DMS153 (cell line): ENCODE data around the gene CAMK2D.
A peak's percentile ranks its signal among the peaks of the same experiment; 100 is the strongest.
"Not testable (repeated sequence)": the region's sequence is repeated elsewhere in the genome, so short reads cannot be mapped to it uniquely, and the experiment has no call there.

Experiments
- DNase-seq: peaks from one replicate; lab custom pipeline; 2025; lab: John Stamatoyannopoulos, UW

The CAMK2D gene

DNA sequence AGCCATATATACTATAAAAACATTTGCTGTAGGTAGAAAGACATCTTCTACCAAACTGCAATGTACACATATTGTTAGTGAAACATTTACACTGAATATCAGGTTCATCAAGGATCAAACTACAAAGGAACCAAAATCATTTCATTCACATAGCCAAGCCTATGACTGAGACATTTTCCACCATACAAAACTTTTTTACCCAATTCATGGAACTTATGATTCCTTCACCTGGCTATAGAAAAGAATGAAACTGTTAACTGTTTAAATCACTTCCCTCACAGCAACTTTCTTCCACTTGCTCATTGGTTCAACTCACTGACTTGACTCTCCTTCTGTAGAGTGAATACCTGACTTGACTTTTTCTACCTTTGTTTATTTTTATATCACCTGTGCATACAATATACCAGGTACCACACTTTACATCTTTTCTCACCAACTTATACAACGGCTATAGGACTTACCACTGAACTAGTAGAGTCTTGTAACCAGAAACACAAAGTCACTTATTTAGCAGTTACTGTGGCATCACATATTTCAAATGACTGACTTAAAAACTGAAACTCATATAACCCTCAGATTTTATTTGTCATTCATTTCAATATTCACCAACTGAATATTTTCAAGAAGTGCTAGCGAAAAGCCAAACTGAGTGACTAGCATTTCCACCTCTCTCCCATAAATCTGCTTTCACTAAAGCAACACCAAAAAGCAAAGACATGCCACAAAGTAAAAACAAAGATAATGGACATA is 30.9 kb downstream of the CAMK2D start:
- no peak for DNase-seq

GRCh38 chr4:113727802-113728201 is 33.7 kb downstream of the CAMK2D start:
- DNase-seq = no peak

- DNase-seq = no peak
Observed at GRCh38 chr4:113725963-113726362, 35.6 kb downstream of the CAMK2D start.

DNA sequence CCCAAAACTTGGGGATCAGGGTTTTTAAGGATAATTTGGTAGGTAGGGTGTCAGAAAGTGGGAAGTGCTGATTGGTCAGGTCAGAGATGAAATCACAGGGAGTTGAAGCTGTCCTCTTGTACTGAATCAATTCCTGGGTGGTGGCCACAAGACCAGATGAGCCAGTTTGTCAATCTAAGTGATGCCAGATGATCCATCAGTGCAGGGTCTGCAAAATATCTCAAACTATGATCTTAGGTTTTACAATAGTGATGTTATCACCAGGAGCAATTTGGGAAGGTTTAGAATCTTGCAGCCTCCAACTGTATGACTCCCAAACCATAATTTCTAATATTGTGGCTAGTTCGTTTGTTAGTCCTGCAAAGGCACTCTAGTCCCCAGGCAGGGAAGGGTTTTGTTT is 43.3 kb downstream of the CAMK2D start:
- no peak for DNase-seq

DNA sequence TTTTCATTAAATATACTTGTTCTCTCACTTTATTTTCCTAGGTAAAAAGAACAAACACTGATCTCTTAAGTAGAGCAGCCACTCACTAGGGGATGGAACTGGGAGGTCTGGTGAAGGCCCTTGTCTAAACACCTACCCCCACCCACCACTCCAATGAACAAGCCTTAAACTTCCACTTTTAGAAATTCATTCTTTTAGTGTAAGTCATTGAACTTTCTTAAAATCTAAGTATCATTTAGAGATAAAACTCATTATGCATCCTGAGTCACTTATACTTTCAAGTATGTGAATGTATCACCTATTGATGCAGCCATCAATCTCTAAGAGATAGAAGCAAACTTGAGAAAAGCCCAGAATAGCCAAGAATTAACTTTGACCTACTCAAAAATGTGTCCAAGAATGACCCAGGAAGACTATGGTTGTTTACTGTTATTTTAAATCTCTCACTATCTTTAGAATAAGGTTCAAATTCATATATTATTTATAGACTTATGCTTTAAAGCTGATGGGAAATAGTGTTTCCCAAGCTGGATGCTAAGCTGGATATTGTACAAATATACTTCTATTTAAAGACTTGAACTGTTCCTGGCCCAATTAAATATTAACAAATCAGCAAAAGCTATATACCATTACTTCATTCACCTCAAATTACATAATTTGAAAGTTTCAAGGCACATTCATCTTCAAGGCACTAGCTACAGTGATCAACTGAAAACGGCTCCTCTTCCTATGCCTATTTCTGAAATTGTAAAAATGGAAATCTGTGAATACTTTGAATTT is 49.5 kb downstream of the CAMK2D start:
- DNase-seq = no peak

GRCh38 chr4:113708250-113708649 is 53.3 kb downstream of the CAMK2D start:
- no peak for DNase-seq

GRCh38 chr4:113707048-113707447 is 54.5 kb downstream of the CAMK2D start:
- DNase-seq = no peak

GRCh38 chr4:113705097-113705496 is 56.4 kb downstream of the CAMK2D start:
- DNase-seq = not testable (repeated sequence)

GRCh38 chr4:113702596-113702995 is 58.9 kb downstream of the CAMK2D start:
- DNase-seq = not testable (repeated sequence)

- DNase-seq = no peak
Observed at GRCh38 chr4:113701169-113701568, 60.4 kb downstream of the CAMK2D start.

DNA sequence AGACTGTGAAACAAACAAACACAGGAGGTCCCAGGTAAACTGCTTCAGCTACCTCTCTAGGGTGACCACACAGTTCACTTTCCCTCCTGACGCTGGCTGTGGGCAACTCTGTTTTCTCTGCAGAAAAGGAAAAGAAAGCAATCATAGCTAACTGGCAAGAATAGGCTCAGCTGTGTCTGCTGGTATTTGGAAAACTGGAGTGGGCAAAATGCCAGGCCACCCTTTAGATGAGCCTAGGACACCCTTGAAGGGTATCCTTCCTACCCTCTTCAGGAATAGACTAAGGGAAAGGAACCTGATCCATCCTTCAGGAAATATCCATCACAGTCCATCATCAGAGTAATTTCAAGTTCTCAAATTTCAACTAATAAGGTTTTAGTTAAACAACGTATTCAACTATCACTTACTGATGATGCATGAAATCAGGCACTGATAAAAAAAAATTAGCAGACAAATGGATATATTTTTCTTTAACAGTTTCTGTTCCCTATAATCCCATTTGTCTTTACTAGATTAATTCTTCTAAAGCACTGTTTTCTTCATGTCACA is 60.9 kb downstream of the CAMK2D start:
- no peak for DNase-seq

- DNase-seq = no peak
Observed at GRCh38 chr4:113699772-113700171, 61.8 kb downstream of the CAMK2D start.

- no peak for DNase-seq
Observed at GRCh38 chr4:113697429-113697828, 64.1 kb downstream of the CAMK2D start.

- no peak for DNase-seq
Observed at GRCh38 chr4:113695328-113696169, 66.0 kb downstream of the CAMK2D start.

DNA sequence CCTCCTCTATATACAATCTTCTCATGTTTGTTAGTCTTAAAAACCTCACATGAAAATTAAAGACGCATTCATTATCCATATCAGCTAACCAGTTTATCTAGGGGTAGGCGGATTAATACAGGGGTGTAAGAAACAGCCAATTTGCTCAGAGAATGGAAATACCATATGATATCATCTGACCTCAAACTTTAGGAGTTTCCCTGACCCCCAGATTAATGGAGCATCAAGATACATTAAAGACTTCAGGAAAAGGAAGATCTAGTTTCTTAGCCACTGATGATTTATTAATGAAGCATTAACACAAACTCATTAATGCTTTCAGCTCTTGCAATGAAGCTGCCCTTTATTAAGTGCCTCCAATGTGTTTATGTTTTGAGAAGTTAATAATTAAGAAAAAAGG is 67.5 kb downstream of the CAMK2D start:
- DNase-seq = no peak

- no peak for DNase-seq
Observed at GRCh38 chr4:113692809-113693411, 68.6 kb downstream of the CAMK2D start.

DNA sequence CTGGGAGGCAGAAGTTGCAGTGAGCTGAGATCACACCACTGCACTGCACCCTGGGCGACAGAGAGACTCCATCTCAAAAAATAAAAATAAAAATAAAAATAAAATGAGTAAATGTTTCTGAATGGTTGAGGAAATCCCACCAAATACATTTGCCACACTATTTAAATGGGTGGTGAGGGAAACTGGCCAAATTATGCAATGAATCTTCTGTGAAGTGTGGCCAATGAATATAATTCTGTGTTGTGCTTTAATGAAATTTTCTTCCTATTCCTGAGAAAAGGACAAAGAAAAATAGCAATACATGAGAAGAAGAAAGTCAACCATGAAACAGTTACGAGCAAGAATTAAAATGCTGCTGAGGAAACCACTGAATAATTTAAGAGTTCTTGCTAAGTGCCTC is 69.9 kb downstream of the CAMK2D start:
- DNase-seq = no peak

DNA sequence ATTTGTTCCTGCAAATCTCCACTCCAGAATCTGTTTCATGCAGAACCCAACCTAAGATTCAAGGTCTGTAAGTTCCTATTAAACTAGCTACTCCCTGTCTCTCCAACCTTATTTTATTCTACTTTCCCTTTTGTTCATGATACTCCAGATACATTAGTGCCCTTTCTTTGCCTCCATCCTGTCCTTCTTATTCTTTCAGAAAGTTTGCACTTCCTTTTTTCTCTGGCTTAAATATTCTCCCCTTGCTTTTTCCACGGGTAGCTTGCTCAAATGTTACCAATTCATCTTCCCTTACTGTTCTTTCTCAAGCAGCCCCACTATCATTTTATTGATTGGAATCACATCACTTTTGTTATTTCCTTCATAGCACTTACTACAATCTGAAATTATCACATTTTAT is 72.1 kb downstream of the CAMK2D start:
- no peak for DNase-seq

DNA sequence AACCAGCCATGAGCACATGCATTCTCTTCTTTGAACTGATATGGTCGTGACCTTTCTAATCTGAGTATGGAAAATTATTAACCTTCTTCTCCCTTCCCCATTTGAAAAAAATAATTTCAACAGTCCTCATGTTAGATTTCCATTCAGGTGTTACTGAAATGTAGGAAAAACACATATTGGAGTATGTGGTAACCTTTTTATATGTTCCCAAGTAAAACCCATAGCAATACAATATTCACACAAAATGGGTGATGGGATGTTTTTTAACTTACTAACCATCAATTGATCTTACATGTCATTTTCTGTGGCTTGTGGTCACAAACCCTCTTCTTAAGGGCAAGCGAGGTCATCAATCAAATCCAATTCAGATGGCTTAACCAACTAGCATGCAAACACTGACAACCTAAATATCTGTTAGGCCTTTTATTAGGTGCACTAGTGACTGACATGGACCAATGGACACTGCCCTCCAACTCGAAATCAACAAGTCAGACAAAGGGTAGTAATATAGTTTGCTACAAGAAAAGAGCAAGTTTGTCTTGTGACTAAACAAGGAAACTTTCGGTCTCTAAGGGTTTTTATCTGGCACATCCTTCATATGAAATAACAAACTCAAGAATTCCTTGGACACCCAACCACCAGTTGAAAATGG is 74.3 kb downstream of the CAMK2D start:
- no peak for DNase-seq

GRCh38 chr4:113685157-113685556 is 76.4 kb downstream of the CAMK2D start:
- not testable (repeated sequence) for DNase-seq

DNA sequence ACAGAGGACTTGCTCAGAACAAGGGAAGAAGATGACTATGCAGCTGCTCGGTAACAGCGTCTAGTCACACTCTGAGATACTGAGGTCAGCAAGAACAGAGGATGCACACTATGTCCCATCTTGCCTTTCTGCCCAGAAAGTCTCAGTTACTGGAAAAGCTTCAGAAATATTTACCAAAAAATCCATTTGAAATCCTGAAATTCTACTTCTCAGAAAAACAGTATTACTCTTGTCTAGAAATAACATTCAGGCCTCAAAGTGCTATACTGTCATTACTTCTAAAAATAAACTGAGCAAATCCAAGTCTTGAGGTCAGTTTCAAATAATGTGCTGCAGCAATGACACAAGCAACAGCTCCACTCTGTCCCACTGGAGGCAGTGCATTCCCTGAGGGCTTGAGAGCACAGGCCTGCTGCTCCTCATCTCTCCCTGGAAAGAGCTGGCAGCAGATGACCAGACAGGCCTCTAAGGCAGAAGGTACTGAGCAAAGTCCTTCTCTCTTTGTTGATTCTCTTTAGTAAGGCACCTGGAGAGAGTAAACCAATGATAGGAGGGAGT is 76.9 kb downstream of the CAMK2D start:
- peak; percentile 7 for DNase-seq
